ENCODE measurements around the gene RHBDL2. TPM values are rescaled to one million over a fixed set of nuclear protein-coding genes. Genes with fewer than 3 reads are reported as not detected.

The RHBDL2 gene
- total RNA-seq: 0.46 TPM

GRCh38 chr1:38941527-38942019, at the start of gene RHBDL2:
Gene RHBDL2, minus strand, starts transcription at chr1:38941830. Its CDS starts 22,618 bp downstream, at chr1:38919212.

GRCh38 chr1:38990738-38991637, 49.4 kb upstream of the RHBDL2 start, which contains the start of gene AKIRIN1:
Gene AKIRIN1, plus strand, starts transcription at chr1:38991276. Its CDS starts 105 bp downstream, at chr1:38991381.

GRCh38 chr1:38881487-38881886, 60.1 kb downstream of the RHBDL2 start, which contains the start of gene GJA9:
Gene GJA9, minus strand, starts transcription at chr1:38881587. Its CDS starts 5,489 bp downstream, at chr1:38876098.

GRCh38 chr1:38873027-38873969, 68.3 kb downstream of the RHBDL2 start, which contains the start of gene MYCBP:
Gene MYCBP, minus strand, starts transcription at chr1:38873348. Its CDS starts 43 bp downstream, at chr1:38873305.

GRCh38 chr1:38859561-38860453, 81.8 kb downstream of the RHBDL2 start, which contains the start of gene RRAGC:
Gene RRAGC, minus strand, starts transcription at chr1:38859772. Its CDS starts 126 bp downstream, at chr1:38859646.

Small RNA genes lying within 50 kb of the gene (small RNA-seq; reads per million reads assigned to genes)
- gene GJA9-MYCBP (not detected), gene RF00019 (not detected), gene RNU6-605P (not detected)

Other genes with a start within 250 kb of the RHBDL2 start
- gene RRAGC, start 82.1 kb downstream of the RHBDL2 start, total RNA-seq: 27.9 TPM
- 4.4 TPM for gene MYCBP, start 68.5 kb downstream of the RHBDL2 start, total RNA-seq
- gene GJA9, start 60.2 kb downstream of the RHBDL2 start, total RNA-seq: not detected
- 82.6 TPM for gene AKIRIN1, start 49.4 kb upstream of the RHBDL2 start, total RNA-seq
- 296 TPM for gene NDUFS5, start 84.5 kb upstream of the RHBDL2 start, total RNA-seq

Measured in diencephalon (tissue), 1 donor.